Thyroid gland (tissue), 4 donors: ENCODE data around the gene PAIP2. TPM values are rescaled to one million over a fixed set of nuclear protein-coding genes. Genes with fewer than 3 reads are reported as not detected.
A peak's percentile ranks its signal among the peaks of the same experiment; 100 is the strongest.

Experiments used
- DNase-seq, 2 donors: peaks; one replicate each; pipeline ENCODE4 v3.0.0-alpha.2; 2019
- H3K27ac ChIP-seq, 3 donors: fragments of 200-600 bp; sonication (generic); 1 replicate in 2 of 3; 2 replicates in 1 of 3; pipeline ENCODE4 v1.5.1; 2016 to 2019; ENCODE audit warnings: mild to moderate bottlenecking in 1 of 3, moderate library complexity in 1 of 3
- H3K27me3 ChIP-seq: fragments of 200-600 bp; sonication (generic); one replicate; pipeline ENCODE4 v1.5.1; 2019
- H3K36me3 ChIP-seq, 2 donors: fragments of 200-600 bp; sonication (generic); one replicate each; pipeline ENCODE4 v1.5.1; 2016 to 2019
- H3K4me1 ChIP-seq, 2 donors: fragments of 200-600 bp; sonication (generic); one replicate each; pipeline ENCODE4 v1.5.1; 2017 to 2019
- H3K4me3 ChIP-seq, 3 donors: fragments of 200-600 bp; sonication (generic); replicated peaks in 1 of 3; 1 replicate in 2 of 3; 2 replicates in 1 of 3; pipeline ENCODE4 v1.5.1; 2016; ENCODE audit warnings: mild to moderate bottlenecking in 1 of 3
- H3K9me3 ChIP-seq: fragments of 200-600 bp; sonication (generic); one replicate; pipeline ENCODE4 v1.5.1; 2017
- POLR2A ChIP-seq, 2 donors: fragments of 450-650 bp; IDR thresholded peaks; one replicate each; pipeline ENCODE4 v1.6.1; 2017; ENCODE audit warnings: antibody characterized with exemption in 2 of 2, mild to moderate bottlenecking in 2 of 2, moderate library complexity in 1 of 2
- WGBS, 2 donors: methylation state at CpG; one replicate each; pipeline ENCODE4 v1.1.5; 2017; 5-methylcytosine and 5-hydroxymethylcytosine counted together
- intact Hi-C: fragments of 100-400 bp; cut with DNase I; formaldehyde crosslinking; loops from one replicate; pipeline ENCODE4 v1.15.1; 2023
- total RNA-seq, 4 donors: library from RNA; depleted of rRNA; stranded (reverse); fragments of >200 nt; gene quantifications; one replicate each; pipeline ENCODE4 v1.2.3, GENCODE V29; 2016
- TF ChIP-seq, protein P1 (sequence below), 6 experiments: fragments of 200-600 bp in 3 of 6; fragments of 450-650 bp in 3 of 6; sonication (generic) in 3 of 6; IDR thresholded peaks; one replicate each; pipeline ENCODE4 v1.5.1; 2016 to 2019; ENCODE audit warnings: antibody characterized with exemption in 6 of 6, mild to moderate bottlenecking in 2 of 6, inconsistent platforms in 1 of 6, moderate library complexity in 1 of 6

Gene PAIP2
- total RNA-seq, 4 donors from 2014 or later: 92.7 to 136 (median 117) TPM

DNA sequence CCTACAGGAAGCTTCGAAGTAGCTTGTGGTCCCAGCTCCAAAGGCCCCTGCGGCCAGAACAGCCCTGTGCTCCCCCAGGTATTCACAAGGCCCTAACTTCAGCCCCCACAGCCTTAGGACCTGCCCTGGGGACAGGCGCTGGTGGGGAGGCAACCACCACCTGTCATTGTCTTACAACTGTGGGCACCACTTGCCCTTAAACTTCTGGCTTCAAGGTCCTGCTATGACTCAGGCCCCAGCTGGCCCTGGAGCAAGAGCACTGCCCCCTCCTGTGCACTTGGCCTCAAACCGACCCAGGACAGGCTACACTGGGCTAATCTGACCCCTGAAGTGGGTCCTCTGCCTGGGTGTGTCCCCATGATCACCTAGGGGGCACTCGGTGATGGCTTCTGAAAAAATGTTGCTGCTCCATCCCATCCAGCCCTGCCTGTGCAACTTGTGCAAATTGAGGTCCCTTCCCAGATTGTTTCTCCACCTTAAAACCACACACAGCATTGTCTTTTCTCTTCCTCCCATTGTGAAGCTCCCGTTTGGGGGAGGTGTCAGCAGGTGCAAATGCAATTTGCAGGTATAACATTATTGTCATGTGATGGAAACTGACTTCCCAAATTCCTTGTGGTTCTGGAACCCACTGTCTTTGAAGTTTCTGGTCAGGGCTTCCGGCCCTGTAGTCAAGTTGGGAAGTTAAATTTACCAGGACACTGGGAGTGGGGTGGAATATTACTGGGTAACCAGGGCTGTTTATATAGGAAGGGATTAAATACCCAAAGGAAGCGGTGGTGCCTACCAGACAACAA, 54.4 kb downstream of the PAIP2 start:
- Histone ChIP-seq H3K27me3 (no peaks in the 10 kb centered on the region), H3K9me3 (no peaks in the 10 kb centered on the region), H3K27ac (no peak overlapping the region), H3K36me3 (no peaks in the 10 kb centered on the region), H3K4me1 (peaks cover 15 to 36% of the 10 kb centered on the region in 2 donors), H3K4me3 (no peak overlapping the region)
- 86 to 89% methylated on average over 8 of the region's 8 CpGs for WGBS, 2 donors
- intact Hi-C loops: no loop called here
- DNase-seq: no peak
- TF ChIP-seq POLR2A (IDR thresholded peaks at IDR 0.05): no peak
- TF ChIP-seq, protein P1, sequence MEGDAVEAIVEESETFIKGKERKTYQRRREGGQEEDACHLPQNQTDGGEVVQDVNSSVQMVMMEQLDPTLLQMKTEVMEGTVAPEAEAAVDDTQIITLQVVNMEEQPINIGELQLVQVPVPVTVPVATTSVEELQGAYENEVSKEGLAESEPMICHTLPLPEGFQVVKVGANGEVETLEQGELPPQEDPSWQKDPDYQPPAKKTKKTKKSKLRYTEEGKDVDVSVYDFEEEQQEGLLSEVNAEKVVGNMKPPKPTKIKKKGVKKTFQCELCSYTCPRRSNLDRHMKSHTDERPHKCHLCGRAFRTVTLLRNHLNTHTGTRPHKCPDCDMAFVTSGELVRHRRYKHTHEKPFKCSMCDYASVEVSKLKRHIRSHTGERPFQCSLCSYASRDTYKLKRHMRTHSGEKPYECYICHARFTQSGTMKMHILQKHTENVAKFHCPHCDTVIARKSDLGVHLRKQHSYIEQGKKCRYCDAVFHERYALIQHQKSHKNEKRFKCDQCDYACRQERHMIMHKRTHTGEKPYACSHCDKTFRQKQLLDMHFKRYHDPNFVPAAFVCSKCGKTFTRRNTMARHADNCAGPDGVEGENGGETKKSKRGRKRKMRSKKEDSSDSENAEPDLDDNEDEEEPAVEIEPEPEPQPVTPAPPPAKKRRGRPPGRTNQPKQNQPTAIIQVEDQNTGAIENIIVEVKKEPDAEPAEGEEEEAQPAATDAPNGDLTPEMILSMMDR (IDR thresholded peaks at IDR 0.05): no peak

DNA sequence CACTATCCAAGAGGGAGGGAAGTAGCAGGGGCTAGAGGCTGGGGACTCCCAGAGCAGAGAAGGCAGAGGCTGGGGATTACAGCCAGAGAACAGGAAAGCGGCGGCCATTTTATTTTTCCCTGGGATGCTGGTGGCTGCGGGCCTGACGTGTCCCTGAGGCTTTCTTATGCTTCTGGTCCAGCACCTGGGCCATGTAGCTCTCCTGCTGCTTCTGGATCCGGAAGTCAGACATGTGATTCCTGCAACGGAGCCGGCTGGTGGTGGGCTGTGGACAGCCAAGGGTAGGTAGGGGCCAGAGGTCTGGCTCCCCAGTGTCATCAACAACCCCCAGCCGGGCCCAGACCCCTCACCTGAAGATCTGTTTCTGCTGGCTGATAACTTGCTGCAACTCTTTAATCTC, 55.0 kb downstream of the PAIP2 start:
- no peaks in the 10 kb centered on the region for H3K27me3 ChIP-seq
- 87 to 89% methylated on average over 8 of the region's 8 CpGs for WGBS, 2 donors
- H3K27ac ChIP-seq: no peak overlapping the region
- peaks cover 15 to 35% of the 10 kb centered on the region in 2 donors for H3K4me1 ChIP-seq
- H3K36me3 ChIP-seq: no peaks in the 10 kb centered on the region
- no peak for DNase-seq
- intact Hi-C loops: no loop called here
- no peak for TF ChIP-seq POLR2A (IDR thresholded peaks at IDR 0.05)
- TF ChIP-seq, protein P1 (IDR thresholded peaks at IDR 0.05): no peak
- H3K4me3 ChIP-seq: no peak overlapping the region
- H3K9me3 ChIP-seq: no peaks in the 10 kb centered on the region

GRCh38 chr5:139397921-139398320, 56.3 kb downstream of the PAIP2 start:
- no peaks in the 10 kb centered on the region for H3K36me3 ChIP-seq
- H3K27ac ChIP-seq: no peak overlapping the region
- no peaks in the 10 kb centered on the region for H3K27me3 ChIP-seq
- peaks cover 12 to 25% of the 10 kb centered on the region in 2 donors for H3K4me1 ChIP-seq
- TF ChIP-seq, protein P1 (IDR thresholded peaks at IDR 0.05): no peak
- TF ChIP-seq POLR2A (IDR thresholded peaks at IDR 0.05): no peak
- no peaks in the 10 kb centered on the region for H3K9me3 ChIP-seq
- 34 to 42% methylated on average over 6 of the region's 6 CpGs for WGBS, 2 donors
- intact Hi-C loops: no loop called here
- H3K4me3 ChIP-seq: no peak overlapping the region
- DNase-seq: peak; percentile 55 to 59

- DNase-seq: no peak
- TF ChIP-seq, protein P1 (IDR thresholded peaks at IDR 0.05): no peak
- no peak for TF ChIP-seq POLR2A (IDR thresholded peaks at IDR 0.05)
- peaks cover 12 to 19% of the 10 kb centered on the region in 2 donors for H3K4me1 ChIP-seq
- intact Hi-C loops: no loop called here
- no peak overlapping the region for H3K27ac ChIP-seq
- H3K9me3 ChIP-seq: no peaks in the 10 kb centered on the region
- H3K27me3 ChIP-seq: no peaks in the 10 kb centered on the region
- no peak overlapping the region for H3K4me3 ChIP-seq
- H3K36me3 ChIP-seq: no peaks in the 10 kb centered on the region
- WGBS, 2 donors: 83 to 89% methylated on average over 6 of the region's 6 CpGs
Measured at GRCh38 chr5:139399501-139400121, 58.0 kb downstream of the PAIP2 start.

DNA sequence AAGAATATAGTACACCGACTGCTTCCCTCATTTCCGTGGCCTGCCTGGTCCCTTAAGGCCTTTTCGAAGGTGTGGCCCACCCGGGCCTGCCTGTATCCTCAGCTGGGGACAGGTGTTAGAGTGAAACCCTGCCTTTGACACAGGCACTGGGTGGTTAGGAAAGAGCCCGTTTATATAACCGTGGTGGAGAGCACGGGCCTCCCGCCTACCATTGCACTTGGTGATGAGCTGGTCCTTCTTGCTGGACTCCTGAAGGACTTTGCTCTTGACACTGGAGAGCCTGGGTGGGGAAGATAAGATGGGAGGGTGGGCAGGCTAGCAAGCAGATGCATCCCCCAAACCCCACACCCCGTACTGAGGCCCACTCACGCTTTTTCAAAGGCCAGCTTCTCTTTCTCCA, 59.9 kb downstream of the PAIP2 start:
- Histone ChIP-seq H3K4me3 (no peak overlapping the region), H3K4me1 (peaks cover 5 to 14% of the 10 kb centered on the region in 2 donors), H3K27me3 (no peaks in the 10 kb centered on the region), H3K36me3 (no peaks in the 10 kb centered on the region), H3K9me3 (no peaks in the 10 kb centered on the region), H3K27ac (no peak overlapping the region)
- no peak for DNase-seq
- WGBS, 2 donors: 91 to 94% methylated on average over 6 to 10 of the region's 10 CpGs
- intact Hi-C loops: no loop called here
- TF ChIP-seq, protein P1 (IDR thresholded peaks at IDR 0.05): no peak
- TF ChIP-seq POLR2A (IDR thresholded peaks at IDR 0.05): no peak
